ENCODE measurements around the gene L3MBTL1. TPM values are rescaled to one million over a fixed set of nuclear protein-coding genes. Genes with fewer than 3 reads are reported as not detected.

The L3MBTL1 gene
- total RNA-seq, 1 experiment from 2014 or later: 24.9 TPM

DNA sequence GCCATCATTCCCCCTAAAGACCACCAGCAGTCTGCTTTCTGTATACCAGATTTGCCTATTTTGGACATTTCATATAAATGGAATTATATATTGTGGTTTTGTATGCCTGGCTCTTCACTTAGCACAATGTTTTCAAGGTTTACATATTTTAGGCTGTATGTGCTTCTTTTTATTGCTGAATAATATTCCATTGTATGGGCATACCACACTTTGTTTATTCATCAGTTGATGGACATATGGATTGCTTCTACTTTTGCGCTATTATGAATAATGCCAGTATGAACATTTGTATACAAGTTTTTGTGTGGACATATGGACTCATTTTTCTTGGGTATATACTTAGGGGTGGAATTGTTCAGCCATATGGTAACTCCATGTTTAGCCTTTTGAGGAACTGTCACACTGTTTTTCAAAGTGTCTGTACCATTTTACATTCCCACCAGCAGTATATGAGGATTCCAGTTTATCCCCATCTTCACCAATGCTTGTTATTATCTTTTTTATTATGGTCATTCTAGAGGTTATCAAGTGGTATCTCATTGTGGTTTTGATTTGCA is 12.7 kb downstream of the L3MBTL1 start:
- H3K4me1 ChIP-seq (ENCODE audit: control insufficient read depth, insufficient read depth, low read length): peaks cover 5% of the 10 kb centered on the region; the same call in 1 of the 2 replicates
- BruUV-seq (replicated peaks): no TSS peak
- TF ChIP-seq POLR2AphosphoS5 (IDR thresholded peaks at IDR 0.05; ENCODE audit: low read depth, low read length): no peak
- H3K4me3 ChIP-seq (ENCODE audit: low read depth in 2 of 2, low read length in 2 of 2): no peak overlapping the region
- H3K9me3 ChIP-seq (ENCODE audit: control insufficient read depth, insufficient read depth, low read depth, low read length): no peaks in the 10 kb centered on the region
- no peak overlapping the region for H3K27ac ChIP-seq (ENCODE audit: low read length)
- no peaks in the 10 kb centered on the region for H3K36me3 ChIP-seq (ENCODE audit: control insufficient read depth, insufficient read depth, low read length)
- POLR2A ChIA-PET: no interaction called here
- no peaks in the 10 kb centered on the region for H3K27me3 ChIP-seq (ENCODE audit: control insufficient read depth, insufficient read depth, low read length)
- in situ Hi-C loops (cut with HindIII; ENCODE audit: low pct_unique_long_range_greater_than_20kb, low sequenced_read_pairs): no loop called here
- intact Hi-C loops (cut with micrococcal nuclease; ENCODE audit: unreplicated experiment): no loop called here
- DNase-seq (ENCODE audit: low read depth, low spot score) (no peak), ATAC-seq (no peak)
- CTCF ChIA-PET: no interaction called here

DNA sequence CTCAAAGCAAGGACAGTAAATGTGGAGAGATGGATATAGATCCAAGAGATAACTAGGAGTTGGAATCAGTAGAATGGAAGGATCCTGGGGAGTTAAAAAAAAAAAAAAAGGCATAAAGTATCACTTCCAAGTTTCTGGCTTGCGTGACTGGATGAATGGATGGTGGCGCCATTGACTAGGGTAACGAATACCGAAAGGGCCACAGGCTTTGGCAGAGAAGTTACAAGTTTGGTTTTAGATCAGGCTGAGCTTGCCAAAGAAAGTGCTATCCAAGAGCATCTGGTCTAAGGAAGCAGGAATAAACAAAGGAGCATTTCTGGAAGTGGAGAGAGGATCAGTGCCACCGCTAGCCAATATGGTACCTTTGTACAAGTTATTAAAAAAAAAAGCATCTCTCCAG is 17.5 kb downstream of the L3MBTL1 start:
- intact Hi-C loops (cut with micrococcal nuclease; ENCODE audit: unreplicated experiment): no loop called here
- ATAC-seq: no peak
- Histone ChIP-seq H3K36me3 (ENCODE audit: control insufficient read depth, insufficient read depth, low read length) (no peaks in the 10 kb centered on the region), H3K4me1 (ENCODE audit: control insufficient read depth, insufficient read depth, low read length) (no peaks in the 10 kb centered on the region), H3K4me3 (ENCODE audit: low read depth in 2 of 2, low read length in 2 of 2) (no peak overlapping the region), H3K27me3 (ENCODE audit: control insufficient read depth, insufficient read depth, low read length) (no peaks in the 10 kb centered on the region), H3K9me3 (ENCODE audit: control insufficient read depth, insufficient read depth, low read depth, low read length) (no peaks in the 10 kb centered on the region), H3K27ac (ENCODE audit: low read length) (no peak overlapping the region)
- TF ChIP-seq, protein P1, sequence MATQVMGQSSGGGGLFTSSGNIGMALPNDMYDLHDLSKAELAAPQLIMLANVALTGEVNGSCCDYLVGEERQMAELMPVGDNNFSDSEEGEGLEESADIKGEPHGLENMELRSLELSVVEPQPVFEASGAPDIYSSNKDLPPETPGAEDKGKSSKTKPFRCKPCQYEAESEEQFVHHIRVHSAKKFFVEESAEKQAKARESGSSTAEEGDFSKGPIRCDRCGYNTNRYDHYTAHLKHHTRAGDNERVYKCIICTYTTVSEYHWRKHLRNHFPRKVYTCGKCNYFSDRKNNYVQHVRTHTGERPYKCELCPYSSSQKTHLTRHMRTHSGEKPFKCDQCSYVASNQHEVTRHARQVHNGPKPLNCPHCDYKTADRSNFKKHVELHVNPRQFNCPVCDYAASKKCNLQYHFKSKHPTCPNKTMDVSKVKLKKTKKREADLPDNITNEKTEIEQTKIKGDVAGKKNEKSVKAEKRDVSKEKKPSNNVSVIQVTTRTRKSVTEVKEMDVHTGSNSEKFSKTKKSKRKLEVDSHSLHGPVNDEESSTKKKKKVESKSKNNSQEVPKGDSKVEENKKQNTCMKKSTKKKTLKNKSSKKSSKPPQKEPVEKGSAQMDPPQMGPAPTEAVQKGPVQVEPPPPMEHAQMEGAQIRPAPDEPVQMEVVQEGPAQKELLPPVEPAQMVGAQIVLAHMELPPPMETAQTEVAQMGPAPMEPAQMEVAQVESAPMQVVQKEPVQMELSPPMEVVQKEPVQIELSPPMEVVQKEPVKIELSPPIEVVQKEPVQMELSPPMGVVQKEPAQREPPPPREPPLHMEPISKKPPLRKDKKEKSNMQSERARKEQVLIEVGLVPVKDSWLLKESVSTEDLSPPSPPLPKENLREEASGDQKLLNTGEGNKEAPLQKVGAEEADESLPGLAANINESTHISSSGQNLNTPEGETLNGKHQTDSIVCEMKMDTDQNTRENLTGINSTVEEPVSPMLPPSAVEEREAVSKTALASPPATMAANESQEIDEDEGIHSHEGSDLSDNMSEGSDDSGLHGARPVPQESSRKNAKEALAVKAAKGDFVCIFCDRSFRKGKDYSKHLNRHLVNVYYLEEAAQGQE (IDR thresholded peaks at IDR 0.05; ENCODE audit: insufficient read depth in 1 of 2, low read depth in 2 of 2, low read length in 1 of 2): no peak
- TF ChIP-seq POLR2AphosphoS5 (IDR thresholded peaks at IDR 0.05; ENCODE audit: low read depth, low read length) (no peak), SIN3A (IDR thresholded peaks at IDR 0.05; ENCODE audit: borderline replicate concordance, insufficient read depth, low read depth, low read length) (no peak), TCF7L2 (IDR thresholded peaks at IDR 0.05; ENCODE audit: low read depth, low read length) (no peak)
- TF ChIP-seq, protein P2, sequence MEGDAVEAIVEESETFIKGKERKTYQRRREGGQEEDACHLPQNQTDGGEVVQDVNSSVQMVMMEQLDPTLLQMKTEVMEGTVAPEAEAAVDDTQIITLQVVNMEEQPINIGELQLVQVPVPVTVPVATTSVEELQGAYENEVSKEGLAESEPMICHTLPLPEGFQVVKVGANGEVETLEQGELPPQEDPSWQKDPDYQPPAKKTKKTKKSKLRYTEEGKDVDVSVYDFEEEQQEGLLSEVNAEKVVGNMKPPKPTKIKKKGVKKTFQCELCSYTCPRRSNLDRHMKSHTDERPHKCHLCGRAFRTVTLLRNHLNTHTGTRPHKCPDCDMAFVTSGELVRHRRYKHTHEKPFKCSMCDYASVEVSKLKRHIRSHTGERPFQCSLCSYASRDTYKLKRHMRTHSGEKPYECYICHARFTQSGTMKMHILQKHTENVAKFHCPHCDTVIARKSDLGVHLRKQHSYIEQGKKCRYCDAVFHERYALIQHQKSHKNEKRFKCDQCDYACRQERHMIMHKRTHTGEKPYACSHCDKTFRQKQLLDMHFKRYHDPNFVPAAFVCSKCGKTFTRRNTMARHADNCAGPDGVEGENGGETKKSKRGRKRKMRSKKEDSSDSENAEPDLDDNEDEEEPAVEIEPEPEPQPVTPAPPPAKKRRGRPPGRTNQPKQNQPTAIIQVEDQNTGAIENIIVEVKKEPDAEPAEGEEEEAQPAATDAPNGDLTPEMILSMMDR (IDR thresholded peaks at IDR 0.05): no peak
- CTCF ChIA-PET: no interaction called here
- TSS peak; percentile 4 for BruUV-seq (replicated peaks)
- POLR2A ChIA-PET: no interaction called here
- no peak for DNase-seq (ENCODE audit: low read depth, low spot score)
- in situ Hi-C loops (cut with HindIII; ENCODE audit: low pct_unique_long_range_greater_than_20kb, low sequenced_read_pairs): no loop called here

DNA sequence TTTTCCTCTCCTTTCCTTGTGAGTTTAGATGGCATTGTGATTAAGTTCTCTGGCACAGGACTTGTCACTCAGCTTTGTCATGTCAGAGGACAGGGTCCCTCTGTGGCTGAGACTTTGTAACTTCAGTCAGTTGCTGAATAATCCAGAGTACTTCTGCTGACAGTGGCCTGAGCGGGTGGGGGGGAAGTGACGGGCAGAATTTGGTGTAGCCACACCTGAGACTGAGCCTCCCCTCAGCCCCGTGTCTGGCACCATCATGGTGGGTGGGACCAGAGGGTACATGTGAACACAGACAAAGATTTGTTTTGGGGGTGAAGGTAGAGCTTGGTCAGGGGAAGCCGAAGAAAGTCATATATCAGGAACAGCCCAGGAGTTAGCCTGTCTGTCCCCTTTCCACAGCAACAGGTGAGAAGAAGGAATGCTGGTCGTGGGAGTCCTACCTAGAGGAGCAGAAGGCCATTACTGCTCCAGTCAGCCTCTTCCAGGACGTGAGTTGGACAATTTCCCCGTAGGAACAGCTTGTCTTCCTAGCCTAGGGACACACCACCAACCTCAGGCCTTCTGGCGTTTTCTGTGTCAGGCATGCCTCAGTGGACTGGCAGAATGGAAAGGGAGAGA is 20.9 kb downstream of the L3MBTL1 start:
- no peaks in the 10 kb centered on the region for H3K4me1 ChIP-seq (ENCODE audit: control insufficient read depth, insufficient read depth, low read length)
- in situ Hi-C loops (cut with HindIII; ENCODE audit: low pct_unique_long_range_greater_than_20kb, low sequenced_read_pairs): no loop called here
- TF ChIP-seq POLR2AphosphoS5 (IDR thresholded peaks at IDR 0.05; ENCODE audit: low read depth, low read length) (no peak), SIN3A (IDR thresholded peaks at IDR 0.05; ENCODE audit: borderline replicate concordance, insufficient read depth, low read depth, low read length) (no peak), TCF7L2 (IDR thresholded peaks at IDR 0.05; ENCODE audit: low read depth, low read length) (no peak)
- TF ChIP-seq, protein P1 (IDR thresholded peaks at IDR 0.05; ENCODE audit: insufficient read depth in 1 of 2, low read depth in 2 of 2, low read length in 1 of 2): no peak
- TF ChIP-seq, protein P2 (IDR thresholded peaks at IDR 0.05): no peak
- ChIA-PET POLR2A (no interaction called here), CTCF (interaction anchor here (0.6 kb wide), 1 partner anchor 210 kb away, joined by 3 read pairs; no protein-coding TSS in a partner anchor)
- no peaks in the 10 kb centered on the region for H3K36me3 ChIP-seq (ENCODE audit: control insufficient read depth, insufficient read depth, low read length)
- no peak overlapping the region for H3K27ac ChIP-seq (ENCODE audit: low read length)
- no peaks in the 10 kb centered on the region for H3K9me3 ChIP-seq (ENCODE audit: control insufficient read depth, insufficient read depth, low read depth, low read length)
- no peaks in the 10 kb centered on the region for H3K27me3 ChIP-seq (ENCODE audit: control insufficient read depth, insufficient read depth, low read length)
- no peak overlapping the region for H3K4me3 ChIP-seq (ENCODE audit: low read depth in 2 of 2, low read length in 2 of 2)
- DNase-seq (ENCODE audit: low read depth, low spot score): no peak
- intact Hi-C loops (cut with micrococcal nuclease; ENCODE audit: unreplicated experiment): no loop called here
- ATAC-seq: no peak
- no TSS peak for BruUV-seq (replicated peaks)

Measured in Panc1 (cell line).